ENCODE measurements around the gene BTD.
"Not testable (repeated sequence)": the region's sequence is repeated elsewhere in the genome, so short reads cannot be mapped to it uniquely, and the experiment has no call there.

Gene BTD

DNA sequence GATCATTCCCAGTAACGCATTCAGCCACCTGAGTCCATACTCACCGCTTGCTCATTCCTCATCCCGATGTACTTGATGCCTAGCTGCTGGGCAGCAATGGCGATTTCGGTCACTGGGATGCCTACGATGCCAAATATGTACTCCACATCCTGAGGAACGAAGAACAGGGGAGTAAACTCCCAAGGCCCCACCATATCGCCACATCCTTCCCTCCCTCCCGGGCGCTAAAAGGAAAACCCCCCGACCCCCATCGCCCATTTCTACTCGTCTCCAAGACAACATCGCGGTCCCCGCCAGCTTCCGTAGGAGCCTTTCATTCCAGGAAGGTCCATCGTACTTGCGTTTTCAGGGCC lies 523 bp upstream of the BTD start:
- peak overlapping the region; percentile 99 for H3K4me3 ChIP-seq (replicated peaks; ENCODE audit: low read depth, low read length)
- no peak for DNase-seq (ENCODE audit: extremely low read depth, low read depth)
- TF ChIP-seq, protein P1, sequence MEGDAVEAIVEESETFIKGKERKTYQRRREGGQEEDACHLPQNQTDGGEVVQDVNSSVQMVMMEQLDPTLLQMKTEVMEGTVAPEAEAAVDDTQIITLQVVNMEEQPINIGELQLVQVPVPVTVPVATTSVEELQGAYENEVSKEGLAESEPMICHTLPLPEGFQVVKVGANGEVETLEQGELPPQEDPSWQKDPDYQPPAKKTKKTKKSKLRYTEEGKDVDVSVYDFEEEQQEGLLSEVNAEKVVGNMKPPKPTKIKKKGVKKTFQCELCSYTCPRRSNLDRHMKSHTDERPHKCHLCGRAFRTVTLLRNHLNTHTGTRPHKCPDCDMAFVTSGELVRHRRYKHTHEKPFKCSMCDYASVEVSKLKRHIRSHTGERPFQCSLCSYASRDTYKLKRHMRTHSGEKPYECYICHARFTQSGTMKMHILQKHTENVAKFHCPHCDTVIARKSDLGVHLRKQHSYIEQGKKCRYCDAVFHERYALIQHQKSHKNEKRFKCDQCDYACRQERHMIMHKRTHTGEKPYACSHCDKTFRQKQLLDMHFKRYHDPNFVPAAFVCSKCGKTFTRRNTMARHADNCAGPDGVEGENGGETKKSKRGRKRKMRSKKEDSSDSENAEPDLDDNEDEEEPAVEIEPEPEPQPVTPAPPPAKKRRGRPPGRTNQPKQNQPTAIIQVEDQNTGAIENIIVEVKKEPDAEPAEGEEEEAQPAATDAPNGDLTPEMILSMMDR (IDR thresholded peaks at IDR 0.05; ENCODE audit: low read depth, low read length, missing control alignments): no peak

DNA sequence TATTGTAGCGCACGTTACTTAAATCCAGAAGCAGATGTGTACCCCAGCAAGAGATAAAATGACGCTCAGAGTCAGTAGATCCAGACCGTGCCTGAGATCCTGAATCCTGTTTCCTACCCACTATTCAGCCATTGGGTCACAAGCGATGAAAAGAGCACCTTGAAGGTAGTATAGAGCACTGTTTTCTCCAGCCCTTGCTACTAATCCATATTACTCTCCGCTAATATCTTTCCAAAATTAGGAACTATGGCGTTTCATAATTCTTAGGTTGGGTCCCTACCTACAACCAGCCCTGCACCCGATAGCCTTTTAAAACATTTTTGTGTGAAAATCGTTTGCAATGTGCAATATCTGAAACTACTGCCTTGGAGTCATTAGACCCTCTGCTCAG lies 596 bp downstream of the BTD start:
- TF ChIP-seq, protein P1 (IDR thresholded peaks at IDR 0.05; ENCODE audit: low read depth, low read length, missing control alignments): no peak
- peak overlapping the region; percentile 99 for H3K4me3 ChIP-seq (replicated peaks; ENCODE audit: low read depth, low read length)
- no peak for DNase-seq (ENCODE audit: extremely low read depth, low read depth)

DNA sequence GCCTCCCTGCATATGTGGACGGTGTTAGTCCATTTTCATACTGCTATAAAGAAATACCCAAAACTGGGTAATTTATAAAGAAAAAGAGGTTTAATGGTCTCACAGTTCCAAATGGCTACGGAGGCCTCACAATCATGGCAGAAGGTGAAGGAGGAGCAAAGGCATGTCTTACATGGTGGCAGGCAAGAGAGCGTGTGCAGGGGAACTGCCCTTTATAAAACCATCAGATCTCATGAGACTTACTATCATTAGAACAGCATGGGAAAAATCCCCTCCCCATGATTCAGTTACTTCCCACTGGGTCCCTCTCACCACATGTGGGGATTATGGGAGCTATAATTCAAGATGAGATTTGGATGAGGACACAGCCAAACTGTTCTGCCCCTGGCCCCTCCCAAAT lies 1.3 kb downstream of the BTD start:
- H3K4me3 ChIP-seq (replicated peaks; ENCODE audit: low read depth, low read length): peak overlapping the region; percentile 99
- DNase-seq (ENCODE audit: extremely low read depth, low read depth): not testable (repeated sequence)

DNA sequence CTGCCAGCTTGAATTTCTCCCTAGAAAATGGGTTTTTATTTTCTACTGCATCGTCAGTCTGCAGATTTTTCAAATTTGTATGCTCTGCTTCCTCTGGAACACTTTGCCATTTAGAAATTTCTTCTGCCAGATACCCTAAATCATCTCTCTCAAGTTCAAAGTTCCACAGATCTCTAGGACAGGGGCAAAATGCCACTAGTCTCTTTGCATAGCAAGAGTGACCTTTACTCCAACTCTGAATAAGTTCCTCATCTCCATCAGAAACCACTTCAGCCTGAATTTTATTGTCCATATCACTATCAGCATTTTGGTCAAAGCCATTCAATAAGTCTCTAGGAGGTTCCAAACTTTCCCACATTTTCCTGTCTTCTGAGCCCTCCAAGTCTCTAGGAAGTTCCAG lies 3.0 kb downstream of the BTD start:
- not testable (repeated sequence) for H3K4me3 ChIP-seq (replicated peaks; ENCODE audit: low read depth, low read length); DNase-seq (ENCODE audit: extremely low read depth, low read depth)

DNA sequence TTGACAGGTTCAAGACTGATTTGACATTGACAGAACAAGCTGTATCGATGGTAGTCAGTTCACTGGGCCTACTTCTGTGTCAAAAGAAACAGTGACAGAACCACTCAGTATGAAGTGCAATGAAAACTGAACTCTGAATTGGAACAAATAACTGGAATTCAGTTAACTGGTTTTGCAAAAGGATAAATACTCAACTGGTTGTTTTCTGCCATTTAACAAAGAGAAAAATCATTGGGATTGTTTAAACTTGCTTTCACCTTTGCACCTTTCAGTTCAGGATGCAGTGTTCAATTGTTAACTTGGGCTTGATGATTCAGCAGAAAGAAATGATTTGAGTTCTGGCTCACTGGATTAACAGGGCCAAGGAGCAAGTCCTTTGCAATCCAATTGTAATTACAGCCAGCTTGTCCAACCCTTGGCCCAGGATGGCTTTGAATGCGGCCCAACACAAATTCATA lies 4.9 kb downstream of the BTD start:
- no peak overlapping the region for H3K4me3 ChIP-seq (replicated peaks; ENCODE audit: low read depth, low read length)
- TF ChIP-seq, protein P1 (IDR thresholded peaks at IDR 0.05; ENCODE audit: low read depth, low read length, missing control alignments): no peak
- DNase-seq (ENCODE audit: extremely low read depth, low read depth): no peak

DNA sequence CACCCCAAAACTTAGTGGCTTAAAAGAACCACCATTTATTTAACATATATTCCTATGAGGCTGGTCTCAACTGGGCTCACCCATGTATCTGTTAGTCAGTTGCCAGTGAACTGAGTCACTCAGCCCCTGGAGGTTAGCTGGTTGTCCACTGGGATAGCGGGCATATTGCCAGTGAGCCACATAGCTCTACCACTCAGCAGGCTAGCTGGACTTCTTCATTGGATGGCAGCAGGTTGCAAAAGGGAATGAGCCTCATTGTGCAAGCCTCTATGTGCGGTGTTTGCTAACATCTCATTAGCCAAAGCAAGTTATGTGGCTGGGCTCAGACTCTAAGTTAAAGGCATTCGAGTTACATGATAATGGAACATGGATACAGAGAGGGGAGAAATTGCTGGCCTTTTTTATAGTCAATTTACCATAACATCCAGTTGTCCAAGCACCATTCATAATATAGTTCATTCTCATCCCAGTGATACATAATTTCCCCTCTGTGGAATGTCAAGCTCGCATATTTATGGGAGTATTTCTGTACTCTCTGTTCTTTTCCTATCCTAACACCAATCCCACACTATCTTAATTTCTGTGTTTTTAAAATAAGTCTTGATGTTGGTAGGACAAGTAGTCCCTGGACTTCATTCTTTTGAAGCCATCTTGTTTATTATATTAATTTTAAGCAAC lies 8.7 kb downstream of the BTD start:
- no peak for DNase-seq (ENCODE audit: extremely low read depth, low read depth)
- TF ChIP-seq, protein P1 (IDR thresholded peaks at IDR 0.05; ENCODE audit: low read depth, low read length, missing control alignments): no peak
- H3K4me3 ChIP-seq (replicated peaks; ENCODE audit: low read depth, low read length): no peak overlapping the region

DNA sequence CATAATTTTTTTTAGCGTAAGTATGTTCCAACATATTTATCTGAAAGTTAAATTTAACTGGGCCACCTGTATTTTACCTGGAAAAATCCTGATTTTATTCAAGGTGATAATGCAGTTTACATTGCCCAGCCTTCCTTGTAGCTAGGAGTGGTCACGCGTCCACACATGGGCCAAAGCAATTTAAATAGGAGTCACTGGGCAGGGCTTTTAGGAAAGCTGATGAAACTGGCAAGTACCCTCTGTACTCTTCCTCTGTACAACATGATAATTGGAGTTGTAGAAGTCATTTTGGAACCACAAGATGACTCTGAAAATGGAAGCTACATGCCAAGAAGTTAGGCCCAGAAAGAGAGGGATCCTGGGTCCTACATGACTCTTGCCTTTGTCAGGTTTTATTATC lies 9.5 kb downstream of the BTD start:
- no peak for DNase-seq (ENCODE audit: extremely low read depth, low read depth)
- no peak overlapping the region for H3K4me3 ChIP-seq (replicated peaks; ENCODE audit: low read depth, low read length)
- TF ChIP-seq, protein P1 (IDR thresholded peaks at IDR 0.05; ENCODE audit: low read depth, low read length, missing control alignments): no peak

DNA sequence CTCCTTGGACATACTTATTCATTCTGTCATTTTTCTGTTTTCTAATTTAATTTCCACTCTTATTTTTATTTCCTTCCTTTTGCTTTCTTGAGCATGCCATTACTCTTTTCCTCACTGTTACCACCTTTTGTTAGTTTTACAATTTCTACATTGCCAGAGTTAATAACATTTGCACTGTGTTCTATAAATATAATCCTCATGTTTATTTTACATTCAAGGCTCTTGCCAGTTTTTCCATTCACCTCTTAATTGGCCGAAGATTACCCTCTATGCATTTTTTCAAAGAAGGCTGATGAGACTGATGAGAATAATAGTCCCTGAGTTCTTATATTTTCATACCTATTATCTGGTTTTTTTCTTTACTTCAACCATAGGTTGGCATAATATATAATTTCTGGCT lies 10.5 kb downstream of the BTD start:
- DNase-seq (ENCODE audit: extremely low read depth, low read depth): no peak
- TF ChIP-seq, protein P1 (IDR thresholded peaks at IDR 0.05; ENCODE audit: low read depth, low read length, missing control alignments): no peak
- H3K4me3 ChIP-seq (replicated peaks; ENCODE audit: low read depth, low read length): no peak overlapping the region

All from HFF-Myc (cell line).